GM19035 (cell line): ENCODE measurements around the gene NFRKB.

ENCODE experiments used
- ATAC-seq: cut with Tn5 transposase; IDR thresholded peaks from one replicate; pipeline ENCODE4 v1.9.1; 2021; ENCODE audit not compliant: unreplicated experiment

NFRKB gene

DNA sequence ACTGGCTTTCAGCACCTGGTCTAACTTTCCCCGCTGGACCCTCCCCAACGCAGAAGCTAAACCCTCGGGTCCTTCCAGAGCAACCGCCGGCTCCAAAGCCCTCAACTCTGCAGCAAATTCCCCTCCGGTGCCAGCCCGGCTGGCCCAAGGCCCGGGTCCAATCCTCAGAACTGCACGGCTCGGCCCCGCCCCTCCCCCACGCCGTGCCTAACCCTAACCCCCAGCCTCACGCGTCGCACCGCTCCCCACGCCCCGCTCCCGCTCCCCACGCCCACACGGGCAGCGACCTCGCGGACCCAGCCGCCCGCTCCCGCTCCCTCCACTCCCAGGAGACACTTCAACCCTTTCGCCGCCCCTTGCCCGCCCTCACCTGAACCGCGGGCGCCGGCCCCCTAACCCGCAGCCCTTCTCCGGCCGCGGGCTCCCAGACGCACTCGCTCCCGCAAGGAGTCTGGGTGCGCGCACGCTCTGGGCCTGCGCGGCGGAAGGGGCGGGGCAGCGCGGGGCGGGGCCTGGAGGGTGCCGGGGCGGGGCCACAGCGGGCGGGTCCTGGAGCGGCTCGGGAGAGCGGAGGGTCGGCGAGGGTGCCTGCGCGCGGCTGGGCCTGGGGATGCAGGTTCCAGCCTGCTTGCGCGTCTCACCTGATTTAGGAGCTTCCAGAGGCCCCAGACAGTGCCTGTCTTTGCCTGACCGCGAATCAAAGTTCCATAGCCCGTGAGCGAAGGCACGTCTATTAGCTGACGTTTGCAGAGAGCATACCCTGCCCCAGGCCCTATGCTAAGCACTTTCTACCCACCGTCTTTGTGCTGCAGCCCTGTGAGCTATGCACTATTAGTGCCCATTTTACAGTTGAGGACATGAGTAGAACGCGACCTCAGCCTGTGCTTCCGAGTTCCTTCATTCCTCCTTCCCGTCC lies at the start of gene NFRKB:
Gene NFRKB, minus strand, starts transcription at position 453 of the 916 bp plus-strand sequence. CDS start 2,729 bp downstream, outside the sequence.
- ATAC-seq, result peak; percentile 94

GRCh38 chr11:129944696-129945095 lies 49.3 kb upstream of the NFRKB start:
- ATAC-seq, result no peak

DNA sequence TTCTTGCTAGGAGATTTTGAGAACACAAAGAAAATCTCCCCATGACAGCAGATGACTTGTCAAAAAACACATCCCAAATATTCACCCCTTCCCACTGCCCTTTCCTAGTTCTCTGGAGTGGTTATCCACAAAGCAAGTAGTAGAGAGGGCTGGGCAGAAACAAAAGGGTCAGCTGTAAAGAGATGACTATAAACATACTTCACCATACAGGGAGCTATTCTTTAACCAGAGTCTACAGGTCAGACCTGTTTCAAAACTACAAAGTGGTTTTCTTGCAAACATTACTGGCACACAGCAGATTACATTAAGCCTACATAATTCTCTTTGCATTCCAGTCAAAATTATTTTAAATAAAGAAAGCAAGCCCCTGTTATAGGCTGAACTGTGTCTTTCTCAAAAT lies 47.7 kb upstream of the NFRKB start:
- no peak for ATAC-seq

DNA sequence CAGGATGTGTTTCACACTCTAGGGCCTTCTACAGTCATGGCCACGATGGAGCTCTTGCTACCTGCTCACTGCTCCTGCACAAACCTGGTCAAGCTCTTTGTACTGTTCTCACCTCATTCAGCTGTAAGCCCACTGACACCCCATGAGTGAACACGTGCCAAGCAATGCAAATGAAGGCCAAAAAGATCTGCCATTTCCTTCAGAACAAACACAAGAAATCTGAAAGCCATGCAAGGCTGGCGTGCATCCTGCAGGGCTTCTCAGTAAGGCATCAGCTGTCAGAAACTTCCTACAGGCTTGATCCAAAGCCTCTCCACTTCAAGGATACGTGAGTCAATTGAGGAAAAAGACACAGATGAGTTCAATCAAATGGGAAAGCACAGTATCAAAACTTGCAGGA lies 44.1 kb upstream of the NFRKB start:
- no peak for ATAC-seq

GRCh38 chr11:129938764-129939163 lies 43.4 kb upstream of the NFRKB start:
- no peak for ATAC-seq

DNA sequence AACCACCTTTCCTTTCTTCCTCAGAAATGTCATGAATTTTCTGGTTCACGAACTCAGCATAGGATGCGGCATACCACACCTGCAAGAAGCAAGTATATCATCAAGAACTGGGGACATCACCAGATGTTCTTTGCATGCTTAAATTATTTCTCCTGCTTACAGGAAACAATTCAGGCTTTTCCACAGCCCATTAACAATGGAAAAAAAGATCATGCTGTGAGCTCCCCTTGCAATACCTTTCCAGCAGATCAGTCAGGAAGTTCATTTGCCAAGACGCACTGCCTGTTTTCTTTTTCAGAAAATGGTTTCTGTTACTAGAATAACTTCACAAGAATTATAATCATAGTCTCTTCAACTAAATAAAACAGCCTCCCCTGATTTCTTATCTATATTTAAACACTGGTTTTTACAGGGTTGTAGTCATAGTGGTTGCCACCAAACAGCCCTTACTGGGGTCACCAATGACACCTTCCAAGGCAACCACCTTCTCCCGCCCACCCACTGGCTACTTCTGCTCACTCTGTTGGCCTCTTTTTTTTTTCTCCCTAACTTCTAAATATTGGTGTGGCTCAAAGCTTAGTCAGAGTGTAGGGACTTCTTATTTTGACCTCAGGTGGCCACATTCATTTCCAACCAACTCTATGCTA lies 42.3 kb upstream of the NFRKB start:
- ATAC-seq, result no peak

DNA sequence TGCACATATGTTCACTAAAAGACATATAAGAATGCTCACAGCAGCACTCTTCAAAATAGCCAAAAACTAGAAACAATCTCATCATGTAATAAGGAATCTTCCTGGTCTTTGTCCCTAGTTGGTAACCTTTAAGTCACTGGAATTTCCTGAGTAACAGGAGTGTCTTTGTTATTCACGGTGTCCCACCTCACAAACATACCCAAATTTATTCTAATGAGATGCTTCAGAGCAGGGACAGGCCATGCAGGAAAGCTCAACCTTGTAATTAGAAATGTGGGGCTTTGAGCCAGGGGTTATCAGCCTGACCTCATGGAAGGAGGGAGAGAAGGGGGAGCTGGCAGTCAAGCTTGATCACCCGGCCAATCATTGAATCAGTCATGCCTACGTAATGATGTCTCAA lies 40.3 kb upstream of the NFRKB start:
- no peak for ATAC-seq

GRCh38 chr11:129933891-129934290 lies 38.5 kb upstream of the NFRKB start:
- no peak for ATAC-seq

DNA sequence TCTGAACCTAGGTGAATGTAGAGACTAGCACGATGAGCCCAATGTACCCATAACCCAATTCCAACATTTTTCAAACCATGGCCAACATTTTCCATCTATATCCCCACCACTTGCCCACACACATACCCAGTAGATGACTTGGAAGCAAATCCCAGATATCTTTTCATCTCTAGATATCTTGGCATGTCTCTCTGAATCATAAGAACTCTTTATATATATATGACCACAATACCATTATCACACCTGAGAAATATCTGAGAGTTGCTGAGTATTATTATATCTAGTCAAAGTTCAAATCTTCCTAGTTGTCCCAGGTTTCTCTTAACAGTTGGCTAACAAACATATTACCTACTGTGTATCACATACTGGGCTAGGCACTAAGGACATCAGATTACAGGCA lies 37.9 kb upstream of the NFRKB start:
- no peak for ATAC-seq

DNA sequence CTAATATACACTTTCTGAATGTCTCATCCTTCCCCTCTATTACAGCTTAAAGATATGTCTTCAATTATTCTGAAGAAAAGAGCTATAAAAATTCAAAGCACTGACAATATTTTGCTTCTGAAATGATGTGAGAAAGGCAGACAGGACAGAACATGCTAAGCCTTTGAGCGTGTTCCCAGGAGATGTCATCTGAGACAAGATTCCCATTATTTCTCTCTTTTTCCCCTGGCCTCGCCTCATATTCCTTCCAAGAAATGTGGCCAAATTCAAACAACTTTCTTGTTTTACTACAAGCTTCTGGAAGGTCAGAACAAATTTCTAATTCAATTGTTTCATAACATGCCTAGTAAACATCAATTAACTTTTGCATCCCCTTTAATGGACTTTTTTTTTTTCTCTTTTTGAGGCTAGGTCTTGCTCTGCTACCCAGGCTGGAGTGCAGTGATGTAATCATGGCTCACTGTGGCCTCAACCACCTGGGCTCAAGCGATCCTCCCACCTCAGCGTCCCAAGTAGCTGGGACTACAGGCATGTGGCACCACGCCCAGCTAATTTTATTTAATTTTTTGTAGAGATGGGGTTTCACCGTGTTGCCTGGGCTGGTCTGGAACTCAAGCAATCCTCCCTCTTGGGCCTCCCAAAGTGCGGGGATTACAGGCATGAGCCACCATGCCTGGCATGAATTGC lies 37.1 kb upstream of the NFRKB start:
- ATAC-seq, result no peak

DNA sequence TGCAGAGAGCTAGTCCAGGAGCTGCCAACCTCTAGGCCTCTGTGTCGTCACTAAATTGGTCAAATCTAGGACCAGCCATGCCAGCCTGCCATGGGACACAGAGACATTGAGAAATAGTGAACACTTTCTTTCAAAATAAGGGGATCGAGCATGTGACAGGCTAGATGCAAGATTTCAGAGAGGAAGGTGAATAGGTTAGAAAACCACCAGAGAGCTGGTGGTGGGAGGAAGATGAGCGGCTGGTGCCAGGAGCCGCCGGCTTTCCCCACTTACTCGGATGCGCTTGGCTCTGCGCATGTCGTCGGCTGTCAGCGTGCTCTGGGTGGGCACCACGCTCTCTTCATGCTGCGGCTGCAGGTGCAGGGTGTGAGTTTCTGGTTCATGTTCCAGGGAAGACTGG lies 35.4 kb upstream of the NFRKB start:
- no peak for ATAC-seq

DNA sequence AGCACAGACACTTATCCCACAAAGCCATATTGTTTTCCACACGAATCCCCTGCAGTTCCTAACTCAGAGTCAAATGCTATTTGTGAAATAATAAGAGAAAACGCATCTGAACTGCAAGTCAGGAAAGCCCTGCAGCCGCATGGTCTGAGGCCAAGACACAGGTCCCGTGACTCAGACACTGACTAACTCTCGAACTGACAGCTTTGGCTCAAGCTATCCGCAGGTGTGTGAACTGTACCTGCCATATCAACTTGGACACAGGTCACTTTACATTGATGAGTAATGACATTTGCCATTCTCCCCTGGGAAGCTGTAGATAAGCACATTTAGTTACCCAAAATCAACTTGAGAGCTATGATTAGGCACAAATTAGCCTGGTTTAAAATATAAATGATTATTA lies 34.9 kb upstream of the NFRKB start:
- no peak for ATAC-seq

- no peak for ATAC-seq
These were observed 34.3 kb upstream of the NFRKB start for GRCh38 chr11:129929721-129930120.

DNA sequence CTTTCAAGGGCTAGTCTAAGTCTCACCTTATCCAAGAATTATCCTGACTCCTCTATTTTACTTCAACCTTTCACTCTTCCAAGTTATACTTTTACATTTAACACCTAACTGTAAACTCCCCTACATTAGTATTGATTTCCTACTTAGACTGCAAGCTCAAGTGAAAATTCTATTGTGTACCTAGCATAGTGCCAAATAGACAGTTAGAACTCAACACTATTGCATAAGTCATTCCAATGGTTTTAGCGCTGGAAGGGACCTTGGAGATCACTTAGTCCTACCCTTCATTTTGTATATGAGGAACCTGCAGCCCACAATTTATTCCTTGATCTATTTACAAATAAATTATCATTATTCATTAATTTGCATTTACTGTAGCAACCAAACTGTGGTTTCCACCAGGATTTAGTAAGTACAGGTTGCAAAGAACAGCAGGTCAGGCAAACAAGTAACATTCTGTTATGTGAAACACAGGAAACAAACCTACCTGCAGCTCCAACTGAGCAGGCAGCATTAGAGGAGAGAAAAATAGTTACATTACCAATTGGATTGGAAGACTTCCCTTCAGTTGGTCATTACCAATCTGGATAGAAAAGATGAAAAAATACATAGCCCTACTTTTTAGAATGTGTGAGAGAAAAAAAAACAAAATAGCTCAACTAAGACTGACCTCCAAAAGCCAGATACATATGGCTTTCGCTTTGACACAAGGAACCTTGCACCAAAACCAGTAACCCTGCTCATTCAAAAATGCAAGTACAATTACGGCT lies 33.7 kb upstream of the NFRKB start:
- no peak for ATAC-seq

GRCh38 chr11:129922674-129923073 lies 27.3 kb upstream of the NFRKB start:
- no peak for ATAC-seq

GRCh38 chr11:129918361-129918760 lies 23.0 kb upstream of the NFRKB start:
- no peak for ATAC-seq

- no peak for ATAC-seq
These were observed 21.9 kb upstream of the NFRKB start for GRCh38 chr11:129917231-129917630.

DNA sequence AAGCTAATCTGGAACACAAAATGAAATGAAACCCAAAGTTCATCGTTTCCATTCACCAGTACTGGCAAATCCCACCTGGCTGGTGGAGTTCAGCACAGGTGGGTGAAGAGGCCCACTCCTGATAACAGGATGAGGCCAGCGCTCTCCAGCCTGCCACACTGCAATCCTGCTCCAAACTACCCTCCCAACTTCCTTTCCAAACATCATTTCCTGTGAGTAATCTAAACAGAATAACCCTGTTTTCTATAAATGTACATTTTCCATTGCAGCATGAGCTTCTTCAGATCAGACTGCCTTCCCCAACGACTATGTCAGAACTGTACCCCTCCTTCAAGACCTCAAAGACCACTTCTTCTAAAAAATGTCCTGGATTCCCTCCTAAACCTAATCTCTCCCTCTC lies 15.9 kb upstream of the NFRKB start:
- no peak for ATAC-seq

DNA sequence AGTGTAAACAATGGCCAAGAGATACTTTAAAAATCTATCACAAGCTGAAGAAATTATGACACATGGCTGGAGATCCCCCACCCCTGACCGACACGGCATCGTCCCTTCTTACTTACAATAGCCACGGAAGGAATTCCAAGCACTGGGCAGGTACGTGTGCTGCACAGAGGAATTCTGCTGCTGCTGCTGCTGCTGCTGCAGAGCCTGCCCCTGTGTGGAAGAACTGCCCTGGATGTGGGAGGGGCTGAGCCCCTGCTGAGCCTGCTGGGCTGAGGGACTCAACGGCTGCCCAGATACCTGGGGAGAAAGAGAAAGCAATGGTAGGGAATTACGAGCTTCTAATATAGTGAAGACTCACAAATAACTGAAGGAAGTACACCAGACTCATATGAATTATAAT lies 15.0 kb upstream of the NFRKB start:
- ATAC-seq, result no peak

- no peak for ATAC-seq
These were observed 10.0 kb upstream of the NFRKB start for GRCh38 chr11:129905402-129905801.

DNA sequence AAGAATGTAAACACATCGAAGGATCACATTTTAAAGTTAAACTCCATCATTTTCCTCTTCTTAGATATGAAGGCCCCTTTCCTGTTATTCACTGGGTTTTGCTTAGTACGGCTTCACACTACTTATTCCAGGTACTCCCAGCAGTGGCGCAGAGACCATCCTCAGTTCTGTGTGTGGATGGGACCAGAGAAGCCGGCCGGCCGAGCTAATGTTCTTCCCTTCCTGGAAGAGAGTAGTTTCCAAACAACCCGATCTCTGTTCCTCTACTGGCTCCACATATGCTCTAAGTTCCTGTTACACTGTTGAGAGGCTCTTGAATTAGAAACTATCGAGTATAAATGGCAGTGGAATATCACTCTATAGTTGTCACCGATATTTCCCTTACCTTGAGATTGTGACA lies 684 bp upstream of the NFRKB start:
- ATAC-seq, result no peak
